Common myeloid progenitor, CD34-positive (primary cell): ENCODE data around the gene MYO3B.

Experiments used
- CTCF ChIA-PET: fragments of 350-600 bp; sonication (Branson Sonifier 250); formaldehyde crosslinking; loops from one replicate; lab custom pipeline; 2021; ENCODE audit warnings: antibody characterized with exemption; lab: Charles Lee
- POLR2A ChIA-PET: fragments of 350-600 bp; sonication (Branson Sonifier 250); formaldehyde crosslinking; loops from one replicate; lab custom pipeline; 2021; ENCODE audit warnings: antibody characterized with exemption; lab: Charles Lee
- DNase-seq, 3 donors: peaks; one replicate each; pipeline versions ENCODE4 v3.0.0 to v3.0.0-alpha.2; 2013
- H3K27ac ChIP-seq, 2 experiments: 1 replicate in 1 of 2; 2 replicates in 1 of 2; pipeline ENCODE4 v1.7.0; 2013; ENCODE audit warnings: inconsistent platforms in 2 of 2, low read length in 2 of 2, mild to moderate bottlenecking in 2 of 2, low read depth in 1 of 2, moderate library complexity in 1 of 2; ENCODE audit not compliant: severe bottlenecking in 2 of 2, insufficient read depth in 1 of 2, poor library complexity in 1 of 2
- H3K27me3 ChIP-seq, 5 experiments: replicated peaks in 2 of 5; 1 replicate in 3 of 5; 2 replicates in 2 of 5; pipeline versions ENCODE4 v1.6.1 to v1.7.0; 2013; ENCODE audit warnings: low read length in 4 of 5, mild to moderate bottlenecking in 2 of 5, moderate library complexity in 2 of 5, inconsistent platforms in 1 of 5; ENCODE audit not compliant: insufficient read depth in 5 of 5, control insufficient read depth in 4 of 5
- H3K36me3 ChIP-seq, 4 experiments: 1 replicate in 2 of 4; 2 replicates in 2 of 4; pipeline versions ENCODE4 v1.6.1 to v1.7.0; 2013; ENCODE audit warnings: low read length in 3 of 4, control low read depth in 1 of 4, mild to moderate bottlenecking in 1 of 4; ENCODE audit not compliant: control insufficient read depth in 4 of 4, insufficient read depth in 4 of 4
- H3K4me1 ChIP-seq, 4 experiments: 1 replicate in 3 of 4; 2 replicates in 1 of 4; pipeline versions ENCODE4 v1.6.1 to v1.7.1; 2013; ENCODE audit warnings: low read length in 3 of 4, mild to moderate bottlenecking in 3 of 4, control low read depth in 1 of 4, inconsistent platforms in 1 of 4, moderate library complexity in 1 of 4; ENCODE audit not compliant: control insufficient read depth in 4 of 4, insufficient read depth in 4 of 4; ENCODE audit errors: control extremely low read depth in 1 of 4
- H3K4me3 ChIP-seq, 7 experiments: 1 replicate in 4 of 7; 2 replicates in 3 of 7; pipeline versions ENCODE4 v1.5.1 to v1.7.0; 2013; ENCODE audit warnings: mild to moderate bottlenecking in 7 of 7, low read length in 6 of 7, moderate library complexity in 6 of 7, inconsistent platforms in 2 of 7, low read depth in 2 of 7, control low read depth in 1 of 7; ENCODE audit not compliant: insufficient read depth in 4 of 7, control insufficient read depth in 1 of 7; ENCODE audit errors: extremely low read depth in 1 of 7
- H3K9me3 ChIP-seq, 5 experiments: 1 replicate in 4 of 5; 2 replicates in 1 of 5; pipeline versions ENCODE4 v1.6.1 to v1.7.1; 2013; ENCODE audit warnings: low read length in 4 of 5, mild to moderate bottlenecking in 2 of 5, inconsistent platforms in 1 of 5, low read depth in 1 of 5, moderate library complexity in 1 of 5; ENCODE audit not compliant: control insufficient read depth in 4 of 5, insufficient read depth in 2 of 5; ENCODE audit errors: control extremely low read depth in 1 of 5
- WGBS: methylation state at CpG from one replicate; pipeline ENCODE4 v1.1.5; 2013; ENCODE audit not compliant: insufficient coverage; 5-methylcytosine and 5-hydroxymethylcytosine counted together

MYO3B gene

GRCh38 chr2:170361090-170361936 lies 183.4 kb downstream of the MYO3B start:
- Histone ChIP-seq H3K27ac (no peak overlapping the region), H3K9me3 (no peaks in the 10 kb centered on the region), H3K4me1 (peaks cover 14 to 28% (median 15%) of the 10 kb centered on the region in 4 experiments), H3K4me3 (no peak overlapping the region), H3K36me3 (no peaks in the 10 kb centered on the region), H3K27me3 (no peaks in the 10 kb centered on the region)
- CTCF ChIA-PET, result interaction anchor here (0.8 to 3.8 kb wide), 19 partner anchors 9 to 458 kb away, joined by 3 to 18 read pairs (median 4); partner anchors contain the start of gene GAD1
- WGBS, result 26% methylated on average over 5 of the region's 5 CpGs
- POLR2A ChIA-PET, result interaction anchor here (0.7 kb wide), 1 partner anchor 30 kb away, joined by 3 read pairs; no protein-coding TSS in a partner anchor
- peak; percentile 74 to 85 (median 83) for DNase-seq

GRCh38 chr2:170362313-170362870 lies 184.4 kb downstream of the MYO3B start:
- Histone ChIP-seq H3K4me1 (peaks cover 14 to 28% (median 15%) of the 10 kb centered on the region in 4 experiments), H3K9me3 (no peaks in the 10 kb centered on the region), H3K27ac (peak overlapping the region; percentile 42 to 75), H3K4me3 (no peak overlapping the region), H3K27me3 (peaks cover 0 to 5% (median 3%) of the 10 kb centered on the region in 5 experiments), H3K36me3 (no peaks in the 10 kb centered on the region)
- ChIA-PET CTCF (interaction anchor here (0.6 to 3.8 kb wide), 13 partner anchors 8 to 454 kb away, joined by 3 to 18 read pairs (median 4); partner anchors contain the start of gene GAD1), POLR2A (no interaction called here)
- no peak for DNase-seq
- 96% methylated on average over 3 of the region's 3 CpGs for WGBS

- Histone ChIP-seq H3K36me3 (no peaks in the 10 kb centered on the region), H3K27me3 (peaks cover 0 to 6% (median 3%) of the 10 kb centered on the region in 5 experiments), H3K27ac (peak overlapping the region; percentile 60 to 75), H3K9me3 (no peaks in the 10 kb centered on the region), H3K4me1 (peaks cover 14 to 29% (median 15%) of the 10 kb centered on the region in 4 experiments), H3K4me3 (no peak overlapping the region)
- DNase-seq, result peak; percentile 55 to 94 (median 89)
- 31% methylated on average over 6 of the region's 6 CpGs for WGBS
- POLR2A ChIA-PET, result no interaction called here
- CTCF ChIA-PET, result interaction anchor here (0.7 to 4.5 kb wide), 7 partner anchors 9 to 459 kb away, joined by 3 to 26 read pairs (median 4); no protein-coding TSS in a partner anchor
Measured at GRCh38 chr2:170362871-170363631, 185.1 kb downstream of the MYO3B start.

GRCh38 chr2:170365003-170365402 lies 187.1 kb downstream of the MYO3B start:
- ChIA-PET POLR2A (no interaction called here), CTCF (interaction anchor here (0.7 to 4.5 kb wide), 6 partner anchors 15 to 449 kb away, joined by 3 to 26 read pairs (median 5); no protein-coding TSS in a partner anchor)
- H3K27me3 ChIP-seq, result peaks cover 0 to 12% (median 4%) of the 10 kb centered on the region in 5 experiments
- no peak overlapping the region for H3K4me3 ChIP-seq
- H3K27ac ChIP-seq, result no peak overlapping the region
- WGBS, result 93% methylated on average over 5 of the region's 6 CpGs
- H3K36me3 ChIP-seq, result no peaks in the 10 kb centered on the region
- peaks cover 17 to 37% (median 20%) of the 10 kb centered on the region in 4 experiments for H3K4me1 ChIP-seq
- DNase-seq, result no peak
- H3K9me3 ChIP-seq, result no peaks in the 10 kb centered on the region

GRCh38 chr2:170365686-170366085 lies 187.7 kb downstream of the MYO3B start:
- POLR2A ChIA-PET, result no interaction called here
- 58% methylated on average over 2 of the region's 3 CpGs for WGBS

GRCh38 chr2:170368370-170368769 lies 190.4 kb downstream of the MYO3B start:
- no peaks in the 10 kb centered on the region for H3K9me3 ChIP-seq
- peak in 2 of 3 donors; percentile 51 to 58 for DNase-seq
- ChIA-PET POLR2A (no interaction called here), CTCF (interaction anchor here (1.2 to 5.2 kb wide), 3 partner anchors 7 to 445 kb away, joined by 3 to 67 read pairs (median 17); partner anchors contain the start of gene GAD1)
- no CpG with 5 or more reads among the region's 5 CpGs for WGBS
- peaks cover 3 to 25% (median 9%) of the 10 kb centered on the region in 4 experiments for H3K4me1 ChIP-seq
- H3K27ac ChIP-seq, result no peak overlapping the region
- peaks cover 0 to 12% (median 4%) of the 10 kb centered on the region in 5 experiments for H3K27me3 ChIP-seq
- H3K4me3 ChIP-seq, result peak overlapping the region in 1 of 7 experiments; percentile 25
- no peaks in the 10 kb centered on the region for H3K36me3 ChIP-seq

More at GRCh38 chr2:170365686-170366085, 187.7 kb downstream of the MYO3B start:
- Histone ChIP-seq H3K27ac (no peak overlapping the region), H3K27me3 (peaks cover 0 to 12% (median 4%) of the 10 kb centered on the region in 5 experiments), H3K9me3 (no peaks in the 10 kb centered on the region), H3K4me3 (no peak overlapping the region), H3K36me3 (no peaks in the 10 kb centered on the region), H3K4me1 (peaks cover 17 to 42% (median 22%) of the 10 kb centered on the region in 4 experiments)
- CTCF ChIA-PET, result interaction anchor here (0.7 to 4.5 kb wide), 5 partner anchors 14 to 448 kb away, joined by 3 to 26 read pairs (median 6); no protein-coding TSS in a partner anchor
- peak in 2 of 3 donors; percentile 15 to 46 for DNase-seq
